Measurements from ENCODE around the gene ZNF516.

The ZNF516 gene

GRCh38 chr18:76455003-76455676 is 39.9 kb downstream of the ZNF516 start:
- DNase-seq (ENCODE audit: low spot score) = no peak

DNA sequence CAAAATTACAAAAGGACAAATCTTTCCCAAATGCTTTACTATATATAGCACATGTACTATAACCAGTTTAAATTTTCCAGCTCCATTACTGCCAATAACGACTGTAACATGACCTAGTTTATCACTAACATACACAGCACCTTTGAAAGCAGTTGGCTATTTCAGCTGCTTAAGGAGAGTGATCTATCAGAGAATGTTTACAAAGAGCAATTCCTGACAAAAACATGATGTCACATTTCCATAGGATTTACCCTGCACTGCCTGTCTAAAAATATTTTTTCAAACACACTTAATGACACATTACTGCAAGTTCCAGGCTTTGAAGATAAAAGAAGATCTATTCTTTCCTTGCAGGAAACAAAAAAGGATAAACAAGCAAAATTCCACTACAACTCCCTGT is 40.6 kb downstream of the ZNF516 start:
- DNase-seq (ENCODE audit: low spot score) = no peak

DNA sequence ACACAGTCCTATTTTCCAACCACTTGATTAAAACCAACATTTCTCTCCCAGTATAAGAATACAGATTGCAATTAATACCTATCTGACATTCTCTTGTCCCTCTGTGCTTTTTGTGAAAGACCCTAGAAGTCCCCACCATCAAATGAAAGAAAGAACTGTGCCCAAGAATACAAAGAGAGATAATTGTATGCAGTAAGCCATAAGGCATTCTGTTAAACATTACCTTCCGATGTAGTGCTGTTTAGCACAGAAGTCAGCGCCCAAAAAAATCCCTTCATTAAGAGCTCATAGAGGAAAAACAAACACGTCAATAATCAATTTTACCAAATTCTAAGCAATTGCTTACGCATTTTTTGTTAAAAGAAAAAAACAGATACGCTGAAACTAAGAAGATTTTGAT is 41.1 kb downstream of the ZNF516 start:
- no peak for DNase-seq (ENCODE audit: low spot score)

- no peak for DNase-seq (ENCODE audit: low spot score)
Measured at GRCh38 chr18:76453057-76453561, 41.9 kb downstream of the ZNF516 start.

GRCh38 chr18:76452357-76452756 is 42.7 kb downstream of the ZNF516 start:
- no peak for DNase-seq (ENCODE audit: low spot score)

DNA sequence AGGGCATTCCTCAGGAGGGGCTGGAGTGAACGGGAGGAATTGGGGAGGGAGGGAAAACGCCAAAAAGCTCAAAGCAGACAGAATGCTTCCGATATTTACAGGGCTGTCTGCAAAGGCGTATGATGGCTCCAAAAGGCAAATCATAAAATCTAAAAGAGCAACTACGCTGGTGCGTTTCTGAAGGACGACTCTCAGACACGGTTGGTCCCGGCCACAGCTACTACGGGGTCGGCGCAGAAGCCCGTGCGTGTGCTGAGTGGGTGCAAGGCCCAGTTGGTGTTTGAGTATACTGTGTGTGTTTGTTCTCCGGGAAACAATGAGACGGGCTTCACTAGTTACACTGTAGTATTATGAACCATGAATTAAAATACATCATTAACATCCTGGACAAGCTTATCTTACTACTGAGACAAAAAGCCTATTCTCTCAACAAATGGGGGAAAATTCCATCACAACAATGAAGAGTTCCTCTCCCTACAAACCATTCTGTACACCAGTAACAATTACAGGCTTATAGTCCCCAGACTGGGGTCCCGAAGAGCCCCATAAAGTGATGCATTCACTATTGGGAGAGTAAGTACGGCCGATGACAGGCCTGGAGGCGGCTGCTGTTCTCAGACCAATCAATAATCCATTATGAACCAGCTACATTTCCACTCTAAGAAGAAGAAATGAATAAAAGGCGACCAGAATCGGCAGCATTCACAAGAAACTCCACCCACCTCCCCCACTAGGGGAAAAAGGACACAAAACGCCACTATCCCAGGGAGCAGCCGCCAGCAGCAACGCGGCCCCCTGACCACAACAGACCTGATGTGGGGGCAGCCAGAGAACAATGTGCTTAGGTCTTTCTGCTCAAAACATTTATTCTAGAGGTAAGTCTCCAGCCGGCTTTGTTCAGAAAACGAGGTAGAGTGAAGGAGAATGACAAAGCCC is 43.4 kb downstream of the ZNF516 start:
- DNase-seq (ENCODE audit: low spot score) = no peak

- DNase-seq (ENCODE audit: low spot score) = peak; percentile 69
Measured at GRCh38 chr18:76450452-76451395, 44.3 kb downstream of the ZNF516 start.

GRCh38 chr18:76449111-76449453 is 46.0 kb downstream of the ZNF516 start:
- no peak for DNase-seq (ENCODE audit: low spot score)

DNA sequence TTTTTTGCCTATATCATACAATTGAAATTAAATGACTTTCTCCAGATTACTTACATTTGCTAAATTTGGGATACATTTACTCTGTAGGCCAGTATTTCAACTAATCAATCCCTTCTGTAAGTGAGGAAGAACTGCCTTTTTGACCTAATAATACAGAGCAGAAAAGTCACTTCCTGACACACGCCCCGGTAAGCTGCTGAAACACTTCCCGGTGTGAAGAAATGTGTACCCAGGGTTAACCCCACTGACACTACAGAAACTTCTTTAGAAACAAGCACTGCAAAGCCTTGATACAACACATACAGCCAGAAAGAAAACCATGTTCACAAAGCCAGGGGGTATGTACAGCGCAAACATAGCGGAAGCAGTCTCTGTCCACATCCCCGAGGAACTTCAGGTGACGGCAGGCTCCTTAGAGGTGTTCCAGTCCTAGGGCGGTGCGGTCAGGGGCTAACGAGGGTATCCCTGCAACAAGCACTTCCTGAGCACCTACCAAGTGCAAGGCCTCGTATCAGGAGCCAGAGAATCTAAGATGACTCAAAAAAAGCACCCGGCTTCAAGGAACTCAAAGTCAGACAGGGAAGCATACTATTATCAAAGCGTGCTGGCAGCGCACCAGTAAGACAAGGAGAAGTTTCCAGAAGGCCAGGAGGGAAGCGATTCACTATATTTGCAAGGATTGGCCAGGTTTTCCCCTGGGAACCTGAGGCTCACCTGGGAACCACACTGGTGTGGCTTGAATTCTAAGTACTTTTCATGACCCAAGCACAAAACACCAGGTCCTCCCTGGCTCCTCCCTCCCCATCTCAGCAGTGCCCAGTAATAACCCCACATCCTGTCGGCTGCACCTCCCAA is 46.6 kb downstream of the ZNF516 start:
- no peak for DNase-seq (ENCODE audit: low spot score)

DNA sequence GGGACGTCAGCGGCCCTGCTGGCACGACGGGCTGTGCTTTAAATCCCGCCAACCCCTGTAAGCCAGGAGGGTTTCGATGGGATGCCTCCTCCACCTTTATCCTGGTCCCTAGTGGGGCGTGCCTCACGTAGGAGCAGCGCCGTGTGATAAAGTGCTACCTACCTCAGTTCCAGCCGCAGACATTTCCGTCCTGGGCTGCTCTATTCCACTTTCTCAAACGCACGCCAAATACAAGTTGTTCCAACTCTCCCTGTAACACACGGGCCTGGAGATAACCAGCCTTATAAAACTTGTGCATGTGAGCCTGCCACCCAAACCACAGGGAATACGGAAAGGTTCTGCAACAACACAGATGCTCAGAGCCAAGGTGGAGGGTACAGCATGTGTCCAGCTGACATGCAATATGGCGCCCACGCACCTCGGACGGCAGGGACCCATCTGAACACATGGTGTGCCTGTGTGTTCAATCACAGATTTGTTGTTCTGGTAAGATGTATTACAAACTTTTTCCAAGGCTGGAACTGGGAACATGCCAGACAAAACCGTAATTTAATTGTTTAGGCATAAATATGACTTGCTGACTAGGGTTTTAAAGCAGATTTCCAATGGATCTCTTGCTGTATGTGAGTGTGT is 47.7 kb downstream of the ZNF516 start:
- DNase-seq (ENCODE audit: low spot score) = no peak

DNA sequence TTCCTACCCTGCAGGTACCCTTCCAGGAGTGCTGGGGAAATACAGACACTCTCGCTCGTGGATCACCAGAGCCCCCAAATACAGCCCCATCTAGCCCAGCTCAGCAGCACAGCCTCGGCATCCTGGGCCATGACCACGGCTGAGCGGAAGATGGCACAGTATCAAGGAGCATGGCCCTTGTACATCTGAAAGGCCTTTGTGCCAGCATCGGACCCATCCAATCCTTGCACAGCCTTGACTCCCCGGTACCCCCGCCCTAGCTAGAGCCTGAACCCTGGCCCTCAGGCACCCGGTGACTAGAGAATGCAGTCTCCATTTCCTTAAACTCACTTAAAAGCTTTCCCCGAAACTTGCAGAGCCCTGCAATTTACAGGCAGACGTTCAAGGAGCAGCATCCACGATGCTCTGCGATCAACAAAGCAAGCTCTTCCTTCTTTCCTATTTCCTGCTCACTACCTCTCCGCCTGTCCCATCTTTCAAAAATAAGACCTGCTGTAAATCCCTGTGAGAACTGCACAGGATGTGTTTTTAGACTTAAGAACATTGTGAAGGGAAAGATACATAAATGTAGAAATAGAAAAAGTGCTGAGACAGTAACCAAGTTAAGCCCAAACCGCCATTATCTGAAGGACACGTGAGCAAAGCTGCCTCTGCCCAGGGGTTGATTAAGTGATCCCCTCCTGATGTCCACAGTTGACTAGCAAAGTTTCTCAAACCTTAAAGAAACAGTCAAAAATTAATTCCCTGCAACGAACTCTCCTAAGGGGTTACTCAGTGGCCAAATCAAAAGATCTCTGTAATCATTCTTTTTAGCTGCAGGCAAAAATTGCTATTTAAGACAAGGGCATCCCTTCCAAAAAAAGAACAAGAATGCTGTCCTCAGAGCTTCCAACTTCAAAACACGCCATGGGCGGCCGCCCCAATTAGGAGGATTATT is 48.5 kb downstream of the ZNF516 start:
- no peak for DNase-seq (ENCODE audit: low spot score)

GRCh38 chr18:76445741-76446232 is 49.3 kb downstream of the ZNF516 start:
- peak; percentile 65 for DNase-seq (ENCODE audit: low spot score)

- peak; percentile 94 for DNase-seq (ENCODE audit: low spot score)
Measured at GRCh38 chr18:76445275-76445674, 49.8 kb downstream of the ZNF516 start.

DNA sequence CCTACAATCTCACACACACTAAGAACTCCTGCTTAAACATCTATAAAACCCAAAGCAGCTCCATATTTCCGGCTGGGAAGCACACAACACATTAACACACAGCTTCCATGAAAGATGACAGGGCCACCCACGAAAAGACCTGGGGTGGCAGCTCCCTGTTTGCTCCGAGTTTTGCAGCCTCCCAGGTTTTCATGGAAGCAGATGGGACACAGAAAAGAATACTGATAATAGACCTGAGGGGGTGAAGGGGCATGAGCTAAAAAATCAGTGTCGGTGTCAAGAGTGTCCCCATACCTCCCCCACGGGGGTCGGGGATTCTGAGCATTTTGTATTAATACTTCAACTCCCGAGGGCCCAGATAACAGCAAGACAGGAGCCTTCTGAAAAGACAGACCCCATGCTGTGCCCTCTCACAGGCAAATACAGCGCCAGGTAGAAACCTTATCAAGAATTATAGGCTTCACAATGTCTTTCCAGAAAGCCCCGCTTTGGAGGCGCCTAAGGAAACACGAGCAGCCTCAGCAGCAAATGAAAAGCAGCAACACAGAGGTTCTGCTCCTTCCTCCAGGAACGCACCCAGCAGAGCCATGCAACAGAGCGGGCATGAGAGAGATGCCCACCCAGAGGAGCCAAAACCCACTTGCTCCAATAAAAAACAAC is 50.5 kb downstream of the ZNF516 start:
- DNase-seq (ENCODE audit: low spot score) = no peak

DNA sequence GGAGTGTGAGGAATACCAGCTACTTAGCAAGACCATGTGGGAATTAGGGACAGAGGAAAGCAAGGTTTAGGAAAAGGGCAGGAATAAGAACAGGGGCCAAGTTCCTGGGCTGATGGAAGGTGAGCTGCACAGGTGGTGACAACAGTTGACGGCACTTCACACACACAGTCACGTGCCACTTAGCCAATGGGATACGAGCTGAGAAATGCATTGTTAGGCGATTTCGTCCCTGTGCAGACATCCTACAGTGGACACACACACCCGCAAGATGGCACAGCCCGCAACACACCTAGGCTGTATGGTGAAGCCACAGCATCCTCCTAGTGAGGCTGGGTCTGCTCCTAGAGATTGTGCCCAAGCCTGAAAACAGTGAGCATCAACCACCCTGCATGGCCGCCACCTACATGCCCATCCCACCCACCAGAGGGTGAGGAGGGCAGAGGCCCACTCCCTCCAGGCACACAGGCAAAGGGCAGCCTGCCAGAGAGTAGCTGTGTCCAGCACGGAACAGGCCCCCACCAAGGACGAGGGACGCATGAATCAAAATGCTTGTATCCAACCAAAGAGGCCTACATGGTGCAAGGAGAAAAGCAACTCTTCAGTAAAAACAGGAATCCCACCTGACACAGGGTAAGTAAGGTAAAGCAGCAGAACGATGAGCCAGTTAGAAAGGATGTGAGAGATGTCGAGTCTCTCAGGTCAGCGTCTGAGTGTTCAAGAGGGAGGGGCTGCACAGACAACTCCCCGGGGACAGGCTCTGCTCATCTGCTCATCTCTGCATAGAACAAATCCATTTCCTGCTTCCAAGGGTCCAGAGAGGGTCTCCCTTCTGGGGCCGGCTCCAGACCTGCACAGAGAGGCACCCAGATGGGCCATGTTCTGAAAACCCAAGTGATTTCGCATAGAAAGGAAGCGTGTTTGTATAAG is 51.3 kb downstream of the ZNF516 start:
- DNase-seq (ENCODE audit: low spot score) = no peak

GRCh38 chr18:76442413-76443171 is 52.5 kb downstream of the ZNF516 start:
- DNase-seq (ENCODE audit: low spot score) = no peak
